Memory B cell (primary cell): ENCODE data around the gene ITGB2.

ENCODE experiments used
- ATAC-seq: fragments of 150-1000 bp; cut with Tn5 transposase; 2 replicates; pipeline ENCODE4 v1.10.0; 2021; ENCODE audit warnings: low read depth, mild to moderate bottlenecking, moderate library complexity
- DNase-seq, 2 donors: peaks; one replicate each; pipeline ENCODE4 v3.0.0; 2022; ENCODE audit warnings: low spot score in 2 of 2
- H3K27ac Mint-ChIP-seq: one replicate; pipeline ENCODE4 v1.8.0; 2022; ENCODE audit warnings: mild to moderate bottlenecking, moderate library complexity, mixed read lengths
- H3K27me3 Mint-ChIP-seq: one replicate; pipeline ENCODE4 v1.8.0; 2022; ENCODE audit warnings: mixed read lengths
- H3K36me3 Mint-ChIP-seq: one replicate; pipeline ENCODE4 v1.8.0; 2022; ENCODE audit warnings: mild to moderate bottlenecking, mixed read lengths
- H3K4me1 Mint-ChIP-seq: one replicate; pipeline ENCODE4 v1.8.0; 2022; ENCODE audit warnings: mixed read lengths
- H3K4me3 Mint-ChIP-seq: one replicate; pipeline ENCODE4 v1.8.0; 2022; ENCODE audit warnings: mild to moderate bottlenecking, moderate library complexity, mixed read lengths
- H3K9me3 Mint-ChIP-seq: one replicate; pipeline ENCODE4 v1.8.0; 2022; ENCODE audit warnings: mixed read lengths

Gene ITGB2

DNA sequence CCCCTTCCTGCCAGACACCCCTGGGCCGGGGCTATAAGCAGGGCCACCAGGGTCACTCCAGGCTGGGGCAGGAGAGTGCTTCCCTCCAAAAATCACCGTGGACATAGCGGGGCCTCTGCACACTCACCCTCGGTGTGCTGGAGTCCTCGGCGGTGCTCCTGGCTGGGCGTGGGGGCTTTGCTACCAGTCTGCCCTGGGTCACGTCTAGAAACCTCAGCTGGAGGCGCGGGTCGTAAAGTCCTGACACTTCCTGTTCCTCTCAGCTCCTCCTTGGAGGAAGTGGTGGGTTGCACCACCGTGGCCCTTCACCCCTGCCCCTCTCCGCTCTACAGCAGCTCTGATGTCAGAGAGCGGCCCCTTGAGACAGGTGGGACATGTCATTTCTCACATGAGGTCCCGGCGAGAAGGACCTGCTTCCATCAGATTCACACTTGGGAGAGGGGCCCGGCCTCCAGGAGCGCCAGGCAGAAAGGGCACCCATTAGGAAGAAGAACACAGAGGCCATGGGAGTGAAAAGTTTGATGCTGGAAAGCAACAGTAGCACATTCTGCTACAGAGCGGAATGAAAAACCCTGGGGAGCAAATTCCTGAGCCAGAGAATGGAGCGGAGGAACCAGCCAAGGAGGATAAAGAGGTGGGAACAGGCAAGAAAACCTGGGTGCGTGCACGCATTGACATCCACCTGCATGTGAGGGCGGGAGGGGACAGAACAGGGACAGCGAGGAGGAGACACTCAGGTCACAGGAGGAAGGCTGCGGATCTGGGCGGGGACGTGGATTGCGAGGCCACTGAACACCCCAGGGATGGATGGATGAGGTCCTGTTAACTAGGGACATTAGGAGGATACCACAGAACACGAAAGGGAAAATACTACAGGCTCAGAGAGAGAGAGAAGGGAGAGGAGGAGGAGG is at the start of gene ITGB2:
ITGB2 (minus strand) TSS at position 206 of the 911 bp plus-strand sequence. CDS start 10,117 bp downstream, outside the sequence.
- DNase-seq (peak in 1 of 2 donors; percentile 38), ATAC-seq (peak; percentile 84)
- Mint-ChIP-seq H3K27me3 (no peaks in the 10 kb centered on the region), H3K36me3 (no peaks in the 10 kb centered on the region), H3K4me3 (peak within 1 kb of the TSS; percentile 97), H3K4me1 (peaks cover 54% of the 10 kb centered on the region), H3K27ac (peak within 1 kb of the TSS; percentile 93), H3K9me3 (no peaks in the 10 kb centered on the region)

DNA sequence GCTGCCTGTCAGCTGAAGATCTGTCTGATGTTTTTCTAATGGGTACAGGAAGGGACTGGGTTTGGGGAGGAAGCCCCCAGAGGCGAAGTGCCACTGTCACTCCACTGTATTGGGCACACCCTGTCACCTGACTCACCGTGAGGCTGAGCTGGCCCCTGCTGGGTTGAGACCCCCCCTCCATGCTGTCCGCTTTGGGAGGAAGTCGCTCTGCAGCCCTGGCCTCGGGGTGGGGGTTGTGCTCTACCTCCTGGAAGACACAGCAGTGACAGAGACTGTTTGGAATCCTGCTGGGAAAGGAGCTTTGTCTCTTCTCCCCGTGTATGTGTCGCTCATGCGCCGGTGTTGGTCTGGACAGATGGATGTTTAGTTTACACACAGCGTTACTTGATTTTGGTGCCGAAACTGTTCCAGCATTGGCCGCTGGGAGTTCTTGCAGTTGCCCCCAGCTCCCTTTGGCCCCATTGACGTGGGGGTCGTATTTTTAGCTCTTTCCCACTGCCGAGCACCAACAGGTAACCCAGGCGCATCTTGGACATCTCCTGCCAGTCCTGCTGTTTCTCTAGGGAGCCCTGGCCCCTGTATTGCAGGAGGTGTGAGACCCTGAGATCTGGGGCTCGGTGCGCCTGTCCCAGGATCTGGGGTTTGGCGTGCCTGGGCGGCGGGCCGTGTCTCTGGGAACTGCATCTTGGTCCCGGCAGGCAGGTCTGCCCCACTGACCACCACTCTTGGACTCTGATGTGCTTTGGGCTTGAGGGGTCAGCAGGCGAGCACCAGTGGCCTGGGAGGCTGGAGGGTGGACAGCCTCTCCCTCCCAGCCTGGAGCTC is 49.4 kb upstream of the ITGB2 start:
- Mint-ChIP-seq H3K4me3 (no peak overlapping the region), H3K27ac (no peak overlapping the region)
- ATAC-seq = no peak

DNA sequence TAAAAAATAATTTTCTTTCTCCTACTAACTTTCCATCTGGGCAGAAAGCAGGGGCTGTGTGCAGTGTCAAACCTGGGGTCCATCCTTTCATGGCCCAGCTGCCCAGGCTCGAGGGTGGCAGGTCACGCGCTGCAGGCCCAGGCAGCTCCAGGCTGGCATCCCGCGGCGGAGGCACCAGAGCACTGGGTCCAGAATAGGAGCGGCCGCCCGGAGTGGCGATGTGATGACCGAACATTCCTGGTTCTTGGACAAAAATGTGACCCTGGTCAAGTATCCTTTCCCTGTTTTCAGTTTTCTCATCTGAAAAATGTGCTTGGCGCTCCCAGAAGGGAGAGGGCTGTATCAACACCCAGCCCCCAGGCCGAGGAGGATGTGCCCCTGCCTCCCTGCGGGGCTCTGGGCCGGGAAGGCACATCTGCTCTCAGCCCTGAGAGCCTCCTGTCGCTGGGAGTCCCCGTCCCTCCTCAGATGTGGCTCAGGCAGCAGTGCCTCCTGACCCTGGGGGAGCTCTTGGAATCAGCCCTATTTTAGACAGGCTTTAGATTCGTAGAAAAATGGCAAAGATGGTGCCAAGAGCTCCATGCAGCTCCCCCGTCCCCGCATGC is 48.5 kb upstream of the ITGB2 start:
- H3K27ac Mint-ChIP-seq = no peak overlapping the region
- no peak overlapping the region for H3K4me3 Mint-ChIP-seq
- ATAC-seq (no peak), DNase-seq (no peak)
- no peaks in the 10 kb centered on the region for H3K27me3 Mint-ChIP-seq
- H3K36me3 Mint-ChIP-seq = peaks cover 16% of the 10 kb centered on the region
- peaks cover 9% of the 10 kb centered on the region for H3K4me1 Mint-ChIP-seq
- H3K9me3 Mint-ChIP-seq = no peaks in the 10 kb centered on the region

More for the DNA sequence above, 49.4 kb upstream of the ITGB2 start:
- Mint-ChIP-seq H3K36me3 (peaks cover 12% of the 10 kb centered on the region), H3K9me3 (no peaks in the 10 kb centered on the region), H3K27me3 (no peaks in the 10 kb centered on the region), H3K4me1 (peaks cover 6% of the 10 kb centered on the region)
- no peak for DNase-seq

DNA sequence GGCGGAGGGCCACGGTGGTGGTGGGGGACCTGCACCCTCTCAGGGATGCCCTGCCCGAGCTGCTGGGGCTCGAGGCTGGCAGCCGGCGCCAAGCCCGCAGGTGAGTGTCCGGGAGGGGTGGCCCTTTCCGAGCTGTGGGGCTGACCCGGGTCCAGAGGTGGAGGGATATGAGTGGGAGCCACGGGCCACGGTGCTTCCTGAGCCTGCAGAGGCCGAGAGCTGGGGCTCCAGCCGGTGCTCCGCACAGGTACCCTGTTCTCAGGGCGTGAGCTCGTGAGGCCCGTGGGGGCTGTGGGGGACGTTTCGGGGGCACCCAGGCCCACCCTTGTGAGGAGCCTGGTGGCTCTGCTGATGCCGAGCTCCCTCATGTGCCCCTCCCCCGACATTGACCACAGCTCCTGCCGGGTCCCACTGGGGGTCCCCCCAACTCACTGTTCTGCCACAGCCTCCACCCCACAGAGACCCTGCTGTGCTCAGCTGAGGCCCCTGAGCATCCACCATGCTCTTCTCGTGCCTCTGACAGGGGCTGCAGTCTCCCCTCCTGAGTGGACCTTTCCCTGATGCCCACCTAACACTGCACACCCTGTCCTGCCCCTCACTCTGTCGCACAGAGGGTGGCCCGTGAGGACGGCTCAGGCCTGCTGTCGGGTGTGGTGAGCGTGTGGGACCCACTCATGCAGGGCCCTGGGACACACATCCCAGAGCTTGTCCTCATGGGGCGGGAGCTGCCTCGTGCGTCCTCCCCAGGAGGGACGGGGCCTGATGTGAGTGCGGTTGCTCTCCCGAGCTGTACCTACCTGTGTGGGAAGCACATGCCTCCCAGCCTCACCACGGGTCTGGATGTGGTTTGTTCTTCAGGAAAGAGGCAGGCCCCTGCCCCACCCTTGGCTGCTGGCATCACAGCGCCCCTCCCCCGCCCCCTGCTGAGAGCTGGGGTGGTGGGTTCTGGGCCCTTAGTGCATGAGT is 46.7 kb upstream of the ITGB2 start:
- H3K9me3 Mint-ChIP-seq = no peaks in the 10 kb centered on the region
- no peak overlapping the region for H3K27ac Mint-ChIP-seq
- no peaks in the 10 kb centered on the region for H3K27me3 Mint-ChIP-seq
- peaks cover 15% of the 10 kb centered on the region for H3K36me3 Mint-ChIP-seq
- DNase-seq (no peak), ATAC-seq (no peak)
- H3K4me1 Mint-ChIP-seq = peaks cover 12% of the 10 kb centered on the region
- H3K4me3 Mint-ChIP-seq = no peak overlapping the region

DNA sequence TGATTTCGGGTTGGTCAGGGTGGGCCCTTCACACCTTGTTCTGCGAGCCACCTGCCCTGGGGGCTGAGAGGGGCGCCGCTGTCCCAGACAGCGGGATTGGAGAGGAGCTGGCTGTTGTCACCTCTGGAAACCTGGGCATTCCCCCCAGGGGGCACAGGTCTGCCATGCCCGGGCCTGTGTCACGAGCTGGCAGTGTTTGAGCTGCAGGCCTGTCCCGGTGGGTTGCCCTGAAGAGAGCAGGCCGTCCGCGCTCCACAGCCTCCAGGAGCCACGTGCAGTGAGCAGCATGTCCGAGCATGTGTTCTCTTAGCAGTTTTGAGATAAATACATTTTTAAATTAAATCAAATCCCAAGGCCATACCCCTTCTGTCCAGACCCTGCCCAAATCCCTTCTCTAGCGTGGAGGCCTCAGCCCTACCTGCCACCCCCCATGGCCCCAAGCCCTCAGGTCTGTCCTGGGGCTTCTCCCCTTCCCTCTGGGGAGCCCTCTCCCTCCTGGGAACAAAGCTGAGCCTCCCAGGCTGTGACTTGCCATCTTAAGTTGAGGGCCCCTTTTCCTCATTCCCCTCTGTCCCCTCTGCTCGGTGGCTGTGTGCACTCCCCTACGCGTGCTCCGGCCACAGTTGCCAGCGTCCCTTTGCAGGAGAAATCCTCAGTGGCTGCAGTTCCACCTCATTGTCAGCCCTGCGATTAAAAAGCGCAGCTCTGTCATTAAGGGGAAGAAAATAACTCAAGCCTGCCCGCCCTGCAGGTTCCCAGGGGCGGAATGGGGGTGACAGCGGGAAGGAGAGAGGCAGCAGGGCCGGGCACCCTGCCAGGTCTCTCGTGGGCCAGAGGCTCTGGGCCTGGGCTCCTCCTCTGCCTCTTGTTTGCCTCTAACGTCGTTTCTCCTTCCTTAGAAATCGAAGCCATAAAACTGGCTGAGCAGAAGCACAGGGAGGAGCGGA is 45.7 kb upstream of the ITGB2 start:
- Mint-ChIP-seq H3K36me3 (peaks cover 17% of the 10 kb centered on the region), H3K27me3 (no peaks in the 10 kb centered on the region), H3K4me3 (no peak overlapping the region), H3K9me3 (no peaks in the 10 kb centered on the region), H3K4me1 (peaks cover 12% of the 10 kb centered on the region), H3K27ac (no peak overlapping the region)
- ATAC-seq (no peak), DNase-seq (no peak)

DNA sequence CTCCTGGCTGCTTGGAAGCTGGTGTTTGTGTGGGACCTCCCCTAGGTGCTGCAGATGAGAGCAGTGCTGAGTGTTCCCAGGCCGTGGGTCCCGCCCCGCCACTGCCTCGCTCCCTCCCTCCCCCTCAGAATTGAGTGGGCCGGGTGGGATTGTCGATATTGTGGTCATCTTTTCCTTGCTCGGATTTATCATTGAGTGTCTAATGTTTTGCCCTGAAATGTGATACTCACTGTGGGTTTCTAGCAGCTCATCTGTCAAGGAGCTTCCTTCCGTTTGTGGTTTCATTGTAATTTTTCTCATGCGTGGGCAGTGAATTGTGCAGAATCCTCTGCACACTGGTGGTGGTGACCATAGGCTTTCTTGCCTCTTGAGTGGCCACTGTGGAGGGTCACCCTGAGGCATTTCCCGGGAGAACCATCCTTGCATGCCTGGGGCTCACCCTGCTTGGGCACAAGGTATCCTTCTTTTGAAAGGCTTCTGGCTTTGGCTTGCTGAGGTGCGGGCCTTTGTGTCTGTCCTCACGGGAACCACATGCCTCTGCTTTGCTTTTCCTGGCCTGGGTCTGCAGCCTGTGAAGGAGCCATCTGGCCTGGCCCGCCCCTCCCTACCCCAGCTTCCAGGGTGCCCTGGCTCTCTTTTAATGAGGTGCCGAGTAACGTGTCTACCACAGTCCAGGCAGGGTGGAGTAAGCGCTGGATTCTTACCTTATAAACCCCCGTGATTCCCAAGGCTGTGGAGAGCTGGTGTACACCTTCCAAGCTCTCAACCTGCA is 44.7 kb upstream of the ITGB2 start:
- Mint-ChIP-seq H3K27ac (no peak overlapping the region), H3K36me3 (peaks cover 17% of the 10 kb centered on the region), H3K4me3 (peak overlapping the region; percentile 34), H3K9me3 (no peaks in the 10 kb centered on the region), H3K27me3 (no peaks in the 10 kb centered on the region), H3K4me1 (peaks cover 12% of the 10 kb centered on the region)
- DNase-seq = no peak
- ATAC-seq = no peak

DNA sequence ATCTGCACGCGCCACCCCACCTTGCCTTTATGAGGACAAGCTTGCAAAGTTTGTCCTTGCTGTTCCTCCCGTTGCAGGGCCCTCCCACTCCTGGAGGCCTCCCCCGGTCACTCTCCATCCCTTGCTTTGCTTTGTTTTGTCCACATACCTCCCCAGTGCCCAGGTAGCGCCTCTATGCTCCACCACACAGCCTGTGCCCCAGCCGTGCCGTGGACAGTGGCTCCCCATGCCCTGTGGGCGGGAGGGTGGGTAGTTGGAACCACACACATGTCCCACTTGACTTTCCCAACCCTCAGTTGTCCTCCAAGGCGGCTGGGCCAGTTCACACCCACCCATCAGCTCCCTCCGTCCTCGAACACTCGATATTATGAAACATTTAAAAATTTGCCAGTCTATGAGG is 43.7 kb upstream of the ITGB2 start:
- no peak for DNase-seq
- Mint-ChIP-seq H3K4me3 (no peak overlapping the region), H3K27me3 (no peaks in the 10 kb centered on the region), H3K27ac (no peak overlapping the region), H3K36me3 (peaks cover 15% of the 10 kb centered on the region), H3K9me3 (no peaks in the 10 kb centered on the region), H3K4me1 (peaks cover 12% of the 10 kb centered on the region)
- ATAC-seq = no peak

DNA sequence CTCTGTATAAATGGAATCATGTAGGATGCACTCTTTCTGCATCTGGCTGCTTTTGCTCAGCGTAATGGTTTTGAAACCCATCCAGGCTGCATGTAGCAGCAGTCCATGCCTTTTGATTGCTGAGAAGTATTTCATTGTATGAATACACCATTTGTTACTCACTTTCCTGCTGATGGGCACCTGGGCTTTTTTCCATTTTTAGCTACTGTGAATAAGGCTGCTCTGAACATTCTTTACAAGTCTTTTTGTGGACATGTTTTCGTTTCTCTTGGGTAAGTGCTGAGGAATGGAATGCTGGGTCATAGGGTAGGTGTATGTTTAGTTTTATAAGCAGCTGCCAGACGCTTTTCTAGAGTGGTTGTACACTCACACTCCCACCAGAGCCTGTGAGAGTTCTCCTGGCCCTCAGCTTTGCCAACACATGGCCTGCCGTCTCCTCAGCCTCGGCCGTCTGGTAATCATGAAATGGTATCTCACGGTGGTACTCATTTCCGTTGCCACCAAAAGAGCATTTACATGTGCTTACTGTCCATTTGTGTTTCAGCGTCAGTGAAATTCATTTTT is 41.8 kb upstream of the ITGB2 start:
- H3K4me1 Mint-ChIP-seq = peaks cover 12% of the 10 kb centered on the region
- no peaks in the 10 kb centered on the region for H3K27me3 Mint-ChIP-seq
- H3K4me3 Mint-ChIP-seq = no peak overlapping the region
- DNase-seq (no peak), ATAC-seq (no peak)
- no peaks in the 10 kb centered on the region for H3K9me3 Mint-ChIP-seq
- no peak overlapping the region for H3K27ac Mint-ChIP-seq
- peaks cover 16% of the 10 kb centered on the region for H3K36me3 Mint-ChIP-seq

DNA sequence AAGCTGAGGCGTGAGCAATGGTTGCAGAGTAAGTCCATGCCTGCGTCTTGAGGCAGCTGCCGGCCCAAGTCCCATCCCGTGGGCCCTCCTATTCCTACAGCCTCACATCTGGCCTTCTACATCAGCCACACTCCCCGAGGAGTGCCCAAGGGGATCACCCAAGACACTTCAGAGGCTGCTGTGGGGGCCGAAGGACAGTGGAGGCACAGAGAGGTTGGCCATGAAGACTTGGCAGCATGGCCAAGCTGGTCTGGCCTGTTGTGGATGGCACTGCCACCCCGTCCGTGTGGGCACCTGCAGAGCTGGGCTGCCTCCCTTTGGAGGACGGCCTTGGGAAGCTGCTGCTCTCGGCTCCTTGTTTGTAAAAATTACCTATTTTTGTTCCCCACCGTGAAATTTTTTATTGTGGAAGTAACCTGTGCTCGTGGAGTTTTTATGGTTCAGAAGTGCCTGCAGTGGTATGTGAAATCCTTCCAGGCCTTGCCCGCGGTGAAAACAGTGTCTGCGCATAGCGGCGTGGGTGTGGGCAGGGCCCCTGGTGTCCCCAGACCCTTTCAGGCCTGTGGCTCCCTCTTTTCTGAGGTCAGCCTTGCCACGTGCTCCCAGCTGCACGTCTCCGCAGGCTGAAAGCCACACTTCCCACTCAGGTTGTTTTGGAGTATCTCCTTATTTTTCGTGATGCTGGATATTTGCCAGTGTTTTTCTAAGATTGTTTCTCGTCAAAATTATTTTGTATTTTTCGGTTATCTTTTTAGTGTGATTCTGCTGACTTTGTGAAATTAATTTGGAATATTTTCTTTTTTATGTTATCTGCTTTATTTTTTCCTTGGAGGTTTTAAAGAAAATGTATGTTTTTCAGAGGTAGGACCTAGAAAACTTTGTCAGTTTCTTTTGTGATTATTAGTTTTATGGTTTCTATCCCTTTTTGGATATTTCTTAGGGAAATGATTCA is 39.7 kb upstream of the ITGB2 start:
- peaks cover 23% of the 10 kb centered on the region for H3K36me3 Mint-ChIP-seq
- no peak for ATAC-seq
- no peaks in the 10 kb centered on the region for H3K27me3 Mint-ChIP-seq
- H3K9me3 Mint-ChIP-seq = no peaks in the 10 kb centered on the region
- no peak for DNase-seq
- peaks cover 11% of the 10 kb centered on the region for H3K4me1 Mint-ChIP-seq
- H3K27ac Mint-ChIP-seq = no peak overlapping the region
- H3K4me3 Mint-ChIP-seq = no peak overlapping the region

DNA sequence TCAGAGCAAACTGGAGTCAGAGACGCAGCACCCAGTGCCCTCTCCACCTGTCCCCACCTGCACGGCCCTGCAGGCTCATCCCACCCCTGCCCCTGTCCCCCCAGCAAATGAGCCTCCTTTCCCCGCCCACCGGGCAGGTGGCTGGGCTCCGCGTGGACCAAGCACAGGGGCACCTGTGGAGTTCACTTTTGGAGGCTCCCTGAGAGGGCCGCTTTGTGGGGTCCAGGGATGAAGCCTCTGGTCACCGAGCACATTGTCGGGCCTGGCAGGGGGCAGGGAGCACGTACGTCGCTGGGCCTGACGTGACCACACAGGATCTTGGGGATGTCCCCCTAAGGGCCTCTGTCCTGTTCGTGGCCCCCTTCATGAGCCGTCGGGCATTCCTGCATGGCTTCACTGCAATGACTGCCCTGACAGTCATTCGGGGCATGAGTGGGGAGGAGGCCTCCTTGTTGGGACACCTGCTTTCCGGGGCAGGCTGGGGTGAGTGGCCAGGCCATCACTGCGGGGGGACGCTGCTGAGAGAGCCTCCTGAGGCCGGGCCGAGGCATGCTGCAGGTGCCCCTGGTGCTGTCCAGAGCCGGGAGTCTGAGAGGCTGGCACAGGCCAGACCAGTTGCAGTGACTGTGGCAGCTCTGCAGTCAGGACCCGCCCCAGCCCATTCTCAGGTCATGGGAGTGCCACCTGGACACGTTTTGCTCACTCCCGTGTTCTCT is 38.8 kb upstream of the ITGB2 start:
- no peak overlapping the region for H3K27ac Mint-ChIP-seq
- no peaks in the 10 kb centered on the region for H3K27me3 Mint-ChIP-seq
- ATAC-seq (no peak), DNase-seq (no peak)
- peaks cover 8% of the 10 kb centered on the region for H3K4me1 Mint-ChIP-seq
- peaks cover 18% of the 10 kb centered on the region for H3K36me3 Mint-ChIP-seq
- H3K9me3 Mint-ChIP-seq = no peaks in the 10 kb centered on the region
- H3K4me3 Mint-ChIP-seq = no peak overlapping the region
